VCaP (cell line): ENCODE data around the gene DOCK3.
"Not testable (repeated sequence)": the region's sequence is repeated elsewhere in the genome, so short reads cannot be mapped to it uniquely, and the experiment has no call there.

Experiments
- H3K27ac ChIP-seq: fragments of 450-650 bp; 2 replicates; pipeline ENCODE4 v1.5.1; 2017
- CTCF ChIP-seq: fragments of 450-650 bp; conservative IDR thresholded peaks from 2 replicates; pipeline ENCODE4 v1.5.1; 2017; ENCODE audit warnings: mild to moderate bottlenecking, moderate library complexity

The DOCK3 gene

DNA sequence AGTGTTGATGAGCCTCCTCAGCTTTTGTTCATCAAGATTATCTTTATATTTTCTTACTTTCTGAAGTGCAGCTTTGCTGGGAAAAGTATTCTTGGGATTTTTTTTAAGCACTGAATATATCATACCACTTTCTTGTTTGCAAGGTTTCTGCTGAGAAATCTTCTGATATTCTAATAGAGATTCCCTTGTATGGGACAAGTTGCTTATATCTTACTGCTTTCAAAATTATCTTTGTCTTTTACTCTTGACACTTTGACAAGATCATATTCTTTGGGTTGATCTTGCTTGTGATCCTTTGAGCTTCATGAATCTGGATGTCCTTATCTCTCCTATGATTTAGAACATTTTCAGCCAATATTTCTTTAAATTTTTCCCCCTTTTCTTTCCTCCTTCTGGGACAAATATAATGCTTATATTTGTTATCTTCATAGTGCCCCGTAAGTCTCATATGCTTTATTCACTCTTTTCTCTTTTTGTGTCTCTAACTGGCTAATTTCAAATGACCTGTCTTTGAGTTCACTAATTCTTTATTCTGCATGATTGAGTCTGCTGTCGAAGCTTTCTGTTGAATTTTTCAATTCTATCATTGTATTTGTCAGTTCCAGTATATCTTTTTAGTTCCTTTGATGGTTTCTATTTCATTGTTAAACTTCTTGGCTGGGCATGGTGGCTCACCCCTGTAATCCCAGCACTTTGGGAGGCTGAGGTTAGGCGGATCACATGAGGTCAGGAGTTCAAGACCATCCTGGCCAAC lies 499.0 kb downstream of the DOCK3 start:
- H3K27ac ChIP-seq: no peak overlapping the region

DNA sequence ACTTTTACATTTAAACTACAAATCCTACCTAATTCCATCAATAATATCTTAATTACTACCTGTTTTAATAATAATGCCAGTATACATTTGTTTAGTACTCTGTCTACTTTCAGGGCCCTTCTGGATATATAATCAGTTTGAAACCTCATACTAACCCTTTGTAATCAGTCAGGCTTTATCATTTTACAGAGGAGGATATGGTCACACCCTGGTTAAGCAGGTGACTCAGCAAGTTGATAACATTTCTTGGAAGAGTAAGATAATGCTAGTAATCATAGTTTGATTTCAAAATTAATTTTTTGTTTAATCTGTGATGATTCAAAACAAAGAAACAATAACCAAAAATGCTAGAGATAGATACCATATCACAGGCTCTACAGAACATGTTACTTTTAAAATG lies 502.2 kb downstream of the DOCK3 start:
- TF ChIP-seq CTCF: no peak
- no peak overlapping the region for H3K27ac ChIP-seq

More for the DNA sequence above, 499.0 kb downstream of the DOCK3 start:
- no peak for TF ChIP-seq CTCF

DNA sequence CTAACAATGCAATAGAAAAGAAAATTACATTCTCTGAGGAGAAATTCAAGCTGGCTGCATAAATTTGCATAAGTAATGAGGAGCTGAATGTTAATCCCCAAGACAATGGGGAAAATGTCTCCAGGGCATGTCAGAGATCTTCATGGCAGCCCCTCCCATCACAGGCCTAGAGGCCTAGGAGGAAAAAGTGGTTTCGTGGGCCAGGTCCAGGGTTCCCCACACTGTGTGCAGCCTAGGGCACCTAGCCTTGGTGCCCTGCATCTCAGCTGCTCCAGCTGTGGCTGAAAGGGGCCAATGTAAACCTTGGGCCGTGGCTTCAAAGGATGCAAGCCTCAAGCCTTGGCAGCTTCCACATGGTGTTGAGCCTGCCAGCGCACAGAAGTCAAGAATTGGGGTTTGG lies 511.7 kb downstream of the DOCK3 start:
- not testable (repeated sequence) for H3K27ac ChIP-seq

- TF ChIP-seq CTCF: no peak
- no peak overlapping the region for H3K27ac ChIP-seq
Observed at GRCh38 chr3:51190199-51190598, 515.5 kb downstream of the DOCK3 start.

DNA sequence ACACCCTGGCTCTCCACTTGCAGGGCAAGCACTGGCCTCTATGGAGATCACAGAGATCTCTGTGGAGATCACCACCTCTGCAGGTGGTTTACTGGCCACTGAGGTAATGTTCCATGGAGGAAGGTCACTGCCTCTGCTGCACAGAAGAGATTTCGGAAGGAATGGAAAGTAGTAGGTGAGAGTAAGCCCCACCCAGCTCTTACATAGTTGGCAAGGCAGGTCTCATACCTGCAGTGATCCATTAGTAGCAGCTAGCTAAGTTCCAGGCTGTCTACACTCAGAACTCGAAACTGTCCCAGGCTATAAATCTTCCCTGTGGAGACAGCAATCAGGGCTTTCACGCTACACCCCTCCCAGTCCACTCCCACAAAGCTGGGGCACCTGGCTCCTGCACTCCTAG lies 516.1 kb downstream of the DOCK3 start:
- no peak for TF ChIP-seq CTCF
- no peak overlapping the region for H3K27ac ChIP-seq

- TF ChIP-seq CTCF: no peak
Observed at GRCh38 chr3:51191768-51192167, 517.0 kb downstream of the DOCK3 start.

DNA sequence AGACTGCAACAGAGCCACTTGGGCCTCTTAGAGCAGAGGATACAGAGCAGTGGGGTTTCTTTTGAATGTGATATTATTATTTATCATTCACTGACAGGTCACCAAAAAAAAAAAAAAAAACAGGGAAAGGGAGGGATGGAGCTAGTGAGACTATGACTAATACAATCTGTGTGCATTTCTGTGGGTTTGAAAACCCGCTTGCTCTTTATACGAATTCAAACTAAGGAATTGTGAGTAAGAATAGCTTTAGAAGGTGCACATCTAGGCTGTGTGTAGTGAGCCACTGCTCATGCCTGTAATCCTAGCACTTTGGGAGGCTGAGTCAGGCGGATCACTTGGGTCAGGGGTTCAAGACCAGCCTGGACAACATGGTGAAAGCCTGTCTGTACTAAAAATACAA lies 523.8 kb downstream of the DOCK3 start:
- no peak for TF ChIP-seq CTCF

More at GRCh38 chr3:51191768-51192167, 517.0 kb downstream of the DOCK3 start:
- H3K27ac ChIP-seq: peak overlapping the region; percentile 18; the same call in 1 of the 2 replicates

GRCh38 chr3:51199296-51199695 lies 524.6 kb downstream of the DOCK3 start:
- H3K27ac ChIP-seq: not testable (repeated sequence)

More for the DNA sequence above, 523.8 kb downstream of the DOCK3 start:
- no peak overlapping the region for H3K27ac ChIP-seq

DNA sequence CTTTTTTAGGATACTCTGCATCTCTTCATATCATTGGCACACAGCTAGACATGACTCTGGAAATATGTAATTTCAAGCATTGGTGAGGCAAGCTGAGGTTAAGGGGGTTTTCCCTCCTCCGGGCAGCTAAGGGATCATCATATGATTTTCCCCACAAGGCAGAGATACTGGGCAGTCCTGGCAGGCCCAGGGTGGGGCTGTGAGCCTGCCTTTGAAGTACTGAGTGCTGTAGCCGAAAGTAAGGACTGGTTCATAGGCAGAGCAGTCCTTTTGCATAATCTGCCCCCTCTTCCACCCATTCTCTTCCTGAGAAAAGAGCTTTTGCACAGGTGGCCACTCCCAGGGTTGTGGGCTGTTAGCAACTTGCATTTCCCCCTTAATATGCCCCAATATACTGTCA lies 541.6 kb downstream of the DOCK3 start:
- TF ChIP-seq CTCF: no peak
- no peak overlapping the region for H3K27ac ChIP-seq
